Stimulated activated CD4-positive, alpha-beta T cell treated with anti-CD3 and anti-CD28 coated beads, Interleukin-4, amount 100 ng/mL, for 48 hours (primary cell): Measurements from ENCODE around the gene ZNF438.

ENCODE experiments used
- DNase-seq, 2 donors: peaks; one replicate each; pipeline ENCODE4 v3.0.0-alpha.2; 2020; ENCODE audit warnings: low read depth in 2 of 2

Gene ZNF438

GRCh38 chr10:30883751-30884150, 147.9 kb downstream of the ZNF438 start:
- no peak for DNase-seq

- no peak for DNase-seq
These were observed 148.5 kb downstream of the ZNF438 start for GRCh38 chr10:30883116-30883515.

GRCh38 chr10:30882281-30882680, 149.4 kb downstream of the ZNF438 start:
- DNase-seq, result no peak

GRCh38 chr10:30878920-30879319, 152.7 kb downstream of the ZNF438 start:
- no peak for DNase-seq

GRCh38 chr10:30877111-30877510, 154.6 kb downstream of the ZNF438 start:
- no peak for DNase-seq

GRCh38 chr10:30873411-30873810, 158.3 kb downstream of the ZNF438 start:
- no peak for DNase-seq

- no peak for DNase-seq
These were observed 160.8 kb downstream of the ZNF438 start for GRCh38 chr10:30870896-30871295.

GRCh38 chr10:30869566-30869965, 162.1 kb downstream of the ZNF438 start:
- no peak for DNase-seq

GRCh38 chr10:30868611-30869010, 163.1 kb downstream of the ZNF438 start:
- no peak for DNase-seq

GRCh38 chr10:30866896-30867295, 164.8 kb downstream of the ZNF438 start:
- DNase-seq, result no peak

- no peak for DNase-seq
These were observed 166.3 kb downstream of the ZNF438 start for GRCh38 chr10:30865141-30865926.

- no peak for DNase-seq
These were observed 168.0 kb downstream of the ZNF438 start for GRCh38 chr10:30863516-30864210.

GRCh38 chr10:30862486-30862885, 169.2 kb downstream of the ZNF438 start:
- no peak for DNase-seq

GRCh38 chr10:30861976-30862375, 169.7 kb downstream of the ZNF438 start:
- no peak for DNase-seq

- no peak for DNase-seq
These were observed 170.4 kb downstream of the ZNF438 start for GRCh38 chr10:30861221-30861620.

- DNase-seq, result no peak
These were observed 173.2 kb downstream of the ZNF438 start for GRCh38 chr10:30858499-30858898.

- no peak for DNase-seq
These were observed 173.9 kb downstream of the ZNF438 start for GRCh38 chr10:30857803-30858202.

GRCh38 chr10:30855131-30855530, 176.5 kb downstream of the ZNF438 start:
- DNase-seq, result no peak

GRCh38 chr10:30854656-30855055, 177.0 kb downstream of the ZNF438 start:
- DNase-seq, result no peak

- DNase-seq, result no peak
These were observed 178.6 kb downstream of the ZNF438 start for GRCh38 chr10:30853066-30853465.

- DNase-seq, result no peak
These were observed 180.9 kb downstream of the ZNF438 start for GRCh38 chr10:30850776-30851175.

GRCh38 chr10:30849231-30850035, 182.2 kb downstream of the ZNF438 start:
- no peak for DNase-seq
